Astrocyte of the cerebellum (primary cell): Measurements from ENCODE around the gene NOL4L.

ENCODE experiments used
- DNase-seq: peaks from one replicate; pipeline ENCODE4 v3.0.0-alpha.2; 2011; ENCODE audit warnings: low read depth
- H3K4me3 ChIP-seq: 2 replicates; pipeline ENCODE4 v1.5.1; 2011; ENCODE audit warnings: mild to moderate bottlenecking, low read depth, low read length, moderate library complexity
- in situ Hi-C: cut with HindIII; loops from 2 replicates; pipeline ENCODE4 v1.10.0; 2017; ENCODE audit warnings: low sequenced_read_pairs
- TF ChIP-seq, protein P1 (sequence below): IDR thresholded peaks from 2 replicates; pipeline ENCODE4 v1.5.1; 2012; ENCODE audit warnings: low read length, low read depth, moderate library complexity, mild to moderate bottlenecking; ENCODE audit errors: missing control alignments

The NOL4L gene

DNA sequence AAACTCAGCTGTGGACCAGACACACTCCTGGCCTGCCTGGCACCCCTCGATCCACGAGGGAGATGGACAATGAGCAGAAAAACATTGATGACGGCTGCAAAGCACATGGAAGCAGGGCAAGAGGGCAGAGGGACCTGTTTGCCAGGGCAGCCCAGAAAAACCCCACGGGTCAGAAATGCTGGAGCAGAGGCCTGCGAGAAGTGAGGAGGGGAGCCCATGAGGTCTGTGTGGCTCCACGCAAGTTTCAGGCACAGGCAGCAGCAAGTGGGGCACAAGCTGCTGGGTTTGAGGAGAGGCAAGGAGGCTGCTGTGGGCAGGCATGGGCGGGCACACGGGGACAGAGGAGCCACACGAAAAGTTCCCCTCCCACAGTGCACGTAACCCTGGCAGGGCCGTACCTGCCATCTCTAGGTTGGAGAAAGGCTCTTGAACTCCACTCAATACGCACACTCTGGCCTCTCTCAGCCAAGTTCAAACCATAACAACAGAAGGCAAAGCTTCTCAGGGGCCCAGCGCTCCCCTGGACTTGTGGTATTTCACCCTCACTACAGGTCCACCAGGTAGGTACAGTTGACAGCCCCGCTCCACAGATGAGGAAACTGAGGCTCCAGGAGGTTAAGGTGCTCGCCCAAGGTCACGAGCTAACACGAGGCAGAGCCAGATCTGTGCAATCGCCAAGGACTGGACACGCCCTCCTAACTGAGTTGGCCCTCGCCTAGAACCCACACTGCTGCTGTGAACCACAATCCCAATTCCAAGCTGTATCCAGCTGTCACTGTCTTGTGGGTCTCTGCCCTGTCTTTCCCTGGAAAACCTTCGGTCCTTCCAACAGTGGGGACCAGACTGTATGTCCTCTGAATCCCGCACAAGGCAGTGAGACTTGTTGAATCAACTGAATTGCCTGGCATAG lies 108.2 kb downstream of the NOL4L start:
- no peak for DNase-seq
- TF ChIP-seq, protein P1, sequence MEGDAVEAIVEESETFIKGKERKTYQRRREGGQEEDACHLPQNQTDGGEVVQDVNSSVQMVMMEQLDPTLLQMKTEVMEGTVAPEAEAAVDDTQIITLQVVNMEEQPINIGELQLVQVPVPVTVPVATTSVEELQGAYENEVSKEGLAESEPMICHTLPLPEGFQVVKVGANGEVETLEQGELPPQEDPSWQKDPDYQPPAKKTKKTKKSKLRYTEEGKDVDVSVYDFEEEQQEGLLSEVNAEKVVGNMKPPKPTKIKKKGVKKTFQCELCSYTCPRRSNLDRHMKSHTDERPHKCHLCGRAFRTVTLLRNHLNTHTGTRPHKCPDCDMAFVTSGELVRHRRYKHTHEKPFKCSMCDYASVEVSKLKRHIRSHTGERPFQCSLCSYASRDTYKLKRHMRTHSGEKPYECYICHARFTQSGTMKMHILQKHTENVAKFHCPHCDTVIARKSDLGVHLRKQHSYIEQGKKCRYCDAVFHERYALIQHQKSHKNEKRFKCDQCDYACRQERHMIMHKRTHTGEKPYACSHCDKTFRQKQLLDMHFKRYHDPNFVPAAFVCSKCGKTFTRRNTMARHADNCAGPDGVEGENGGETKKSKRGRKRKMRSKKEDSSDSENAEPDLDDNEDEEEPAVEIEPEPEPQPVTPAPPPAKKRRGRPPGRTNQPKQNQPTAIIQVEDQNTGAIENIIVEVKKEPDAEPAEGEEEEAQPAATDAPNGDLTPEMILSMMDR = no peak
- H3K4me3 ChIP-seq = no peak overlapping the region
- in situ Hi-C loops = no loop called here

DNA sequence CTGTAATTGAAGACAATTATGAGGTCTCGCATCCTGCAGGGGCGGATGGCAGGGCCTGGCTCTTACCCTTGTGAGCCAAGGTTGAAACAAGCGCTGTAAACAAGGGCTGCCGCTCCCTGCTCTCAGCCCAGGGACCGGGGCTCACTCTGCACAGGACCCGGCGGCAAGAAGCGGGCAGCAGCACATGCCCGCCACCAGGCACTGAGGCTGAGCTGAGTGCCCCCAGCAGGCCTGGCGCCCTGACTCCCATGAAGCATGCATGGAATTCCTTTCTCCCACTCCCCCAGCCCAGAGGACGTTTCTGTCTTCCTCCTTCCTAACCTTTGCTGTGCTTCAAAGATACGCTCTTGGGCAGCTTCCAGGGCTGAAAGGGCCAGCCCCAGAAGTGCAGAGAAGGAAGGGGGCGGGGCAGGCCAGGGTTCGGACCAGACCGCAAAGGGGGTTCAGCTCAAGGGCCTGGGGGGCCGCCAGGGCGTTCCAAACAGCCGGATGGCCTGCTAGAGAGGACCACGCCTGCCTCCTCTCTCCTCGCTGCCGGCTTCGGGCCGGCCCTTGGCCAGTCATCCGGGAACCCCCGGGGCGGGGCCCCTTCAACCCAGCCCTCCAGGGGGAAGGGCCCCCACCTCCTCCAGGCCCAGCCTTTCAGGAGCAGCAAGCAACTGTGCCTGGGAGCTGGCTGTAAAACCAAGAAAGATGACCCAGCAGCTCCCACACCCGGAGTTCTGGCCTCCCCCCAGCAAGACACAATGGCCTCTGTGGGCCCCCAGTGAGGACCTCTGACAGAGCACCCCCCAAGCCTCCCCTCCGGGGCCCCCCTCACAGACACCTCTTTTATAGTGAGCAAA lies 109.9 kb downstream of the NOL4L start:
- in situ Hi-C loops = no loop called here
- peak; percentile 78 for DNase-seq
- TF ChIP-seq, protein P1 = no peak
- H3K4me3 ChIP-seq = peak overlapping the region; percentile 38

DNA sequence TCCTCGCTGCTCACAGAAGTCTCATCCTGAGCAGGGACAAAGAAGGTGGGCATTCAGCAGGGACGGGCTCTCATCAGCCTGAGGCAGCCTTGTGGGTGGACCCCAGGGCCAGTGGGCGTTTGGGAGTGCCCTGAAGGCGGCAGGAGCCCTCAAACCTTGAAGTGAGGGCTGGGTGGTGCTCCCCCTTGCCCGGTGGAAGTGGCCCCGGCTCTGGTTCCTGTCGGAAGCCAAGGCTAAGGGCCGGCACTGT lies 110.5 kb downstream of the NOL4L start:
- TF ChIP-seq, protein P1 = no peak
- peak overlapping the region; percentile 38 for H3K4me3 ChIP-seq
- in situ Hi-C loops = no loop called here
- no peak for DNase-seq

DNA sequence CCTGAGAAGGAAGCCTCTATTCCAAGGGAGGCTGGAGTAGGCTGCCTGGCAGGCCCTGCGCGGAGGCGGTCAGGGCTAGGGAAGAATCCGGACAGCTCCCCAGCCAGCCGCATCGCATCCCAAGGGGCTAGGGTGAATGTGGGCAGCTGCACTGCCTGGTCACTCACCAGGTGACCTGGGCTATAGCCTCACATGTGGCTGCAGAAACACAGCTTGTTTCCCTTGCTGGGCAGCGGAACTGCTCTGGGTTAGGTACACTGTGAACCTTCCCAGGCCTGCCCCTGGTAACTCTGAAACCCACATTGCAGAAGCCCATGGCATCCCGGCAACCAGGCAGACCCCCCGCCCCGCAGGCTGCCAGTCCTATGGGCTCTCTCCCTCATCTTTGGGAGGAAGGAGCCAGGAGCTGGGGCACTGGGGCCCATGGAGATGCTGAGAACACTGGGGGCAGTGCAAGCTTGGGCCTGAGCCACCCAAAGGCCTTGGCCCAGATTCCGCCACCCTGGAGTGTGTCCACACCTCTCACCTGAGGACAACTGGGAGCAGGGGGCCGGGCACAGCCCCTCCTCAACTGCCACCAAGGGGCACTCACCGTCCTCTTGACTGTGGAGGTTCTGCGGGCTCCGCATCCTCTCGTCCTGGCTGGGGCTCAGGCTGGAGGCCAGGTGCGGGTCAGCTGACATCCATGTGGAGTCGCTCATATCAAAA lies 111.0 kb downstream of the NOL4L start:
- TF ChIP-seq, protein P1 = no peak
- peak overlapping the region; percentile 38 for H3K4me3 ChIP-seq
- no peak for DNase-seq
- in situ Hi-C loops = no loop called here

DNA sequence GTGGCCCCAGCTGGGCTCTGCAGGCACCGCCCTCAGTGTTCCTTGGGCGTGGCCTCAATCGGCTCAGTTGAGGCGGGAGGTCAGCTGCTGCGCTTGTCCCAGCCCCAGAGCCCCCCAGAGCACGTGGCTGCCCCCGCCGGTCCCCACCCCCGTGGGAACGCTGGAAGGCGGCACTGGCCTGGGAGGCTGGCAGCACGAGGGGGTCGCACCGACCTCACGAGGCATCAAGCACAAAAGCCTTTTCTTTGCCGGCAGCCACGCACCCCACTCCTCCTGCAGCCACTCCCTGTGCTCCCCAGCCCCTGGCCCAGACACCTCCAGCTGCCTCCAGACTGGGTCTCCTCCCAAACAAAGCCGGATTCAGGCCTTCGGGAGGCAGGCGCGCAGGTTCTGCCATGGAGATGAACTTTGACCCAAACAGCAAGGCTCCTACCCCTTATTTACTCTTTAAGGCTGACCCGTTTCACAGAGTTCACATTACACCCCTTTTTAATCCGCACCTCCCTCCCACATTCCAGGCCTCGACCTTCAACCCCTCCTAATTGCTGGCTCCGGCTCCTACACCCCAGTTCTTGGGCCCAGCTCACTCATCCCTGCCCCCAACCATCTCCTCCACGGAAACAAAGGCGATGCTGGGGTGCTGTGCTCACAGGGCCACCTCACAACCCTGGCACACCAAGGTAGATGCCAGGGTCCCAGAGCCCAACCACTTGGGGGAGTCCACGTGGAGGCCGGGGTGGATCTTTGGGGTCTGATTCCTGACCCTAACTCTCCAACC lies 111.7 kb downstream of the NOL4L start:
- in situ Hi-C loops = no loop called here
- TF ChIP-seq, protein P1 = no peak
- peak overlapping the region; percentile 38 for H3K4me3 ChIP-seq
- DNase-seq = no peak
